ENCODE data around the gene GRM5.
"Not testable (repeated sequence)": the region's sequence is repeated elsewhere in the genome, so short reads cannot be mapped to it uniquely, and the experiment has no call there.

GRM5 gene

DNA sequence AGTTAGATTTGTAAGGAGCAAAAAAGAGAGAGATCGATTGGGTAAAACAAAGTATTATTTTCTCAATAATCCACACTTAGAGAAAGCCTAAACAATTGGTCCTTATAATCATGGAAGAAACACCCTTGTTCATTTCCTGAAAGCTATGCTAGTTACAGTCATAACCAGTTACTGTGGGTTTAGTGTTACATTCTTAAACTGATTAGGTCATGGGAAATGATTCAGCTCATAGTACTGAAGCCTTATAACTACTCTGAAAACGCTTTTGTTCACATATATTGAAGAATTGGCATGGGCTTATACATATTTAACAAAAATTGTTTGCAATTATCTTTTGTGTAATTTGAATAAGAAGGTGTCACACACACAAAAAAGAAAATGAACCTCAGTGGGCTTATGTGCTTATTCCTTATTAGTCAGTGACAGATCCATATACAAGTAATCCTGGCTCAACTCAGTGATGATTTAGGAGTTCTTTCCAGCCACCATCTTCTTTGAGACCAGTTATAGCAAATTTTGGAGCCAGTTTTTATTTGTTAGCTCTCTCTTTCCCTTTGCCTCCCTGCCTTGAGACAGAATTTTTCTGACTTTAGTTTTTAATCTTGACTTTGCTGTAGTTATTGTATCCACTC lies 529.8 kb downstream of the GRM5 start:
- peak; percentile 35 to 77 (median 58) for DNase-seq
- Histone ChIP-seq H3K9me3 (ENCODE audit: control extremely low read depth in 1 of 5, control insufficient read depth in 4 of 5, insufficient read depth in 2 of 5, low read depth in 1 of 5, low read length in 4 of 5) (no peaks in the 10 kb centered on the region), H3K36me3 (ENCODE audit: control insufficient read depth in 4 of 4, insufficient read depth in 4 of 4, low read length in 3 of 4) (no peaks in the 10 kb centered on the region), H3K27ac (ENCODE audit: insufficient read depth in 1 of 2, low read depth in 1 of 2, low read length in 2 of 2, poor library complexity in 1 of 2, severe bottlenecking in 2 of 2) (no peak overlapping the region), H3K4me1 (ENCODE audit: control extremely low read depth in 1 of 4, control insufficient read depth in 4 of 4, insufficient read depth in 4 of 4, low read length in 3 of 4) (no peaks in the 10 kb centered on the region), H3K4me3 (ENCODE audit: control insufficient read depth in 1 of 7, extremely low read depth in 1 of 7, insufficient read depth in 4 of 7, low read depth in 2 of 7, low read length in 6 of 7) (no peak overlapping the region), H3K27me3 (replicated peaks in 2 of 5; ENCODE audit: control insufficient read depth in 4 of 5, insufficient read depth in 5 of 5, low read length in 4 of 5) (no peaks in the 10 kb centered on the region)
- WGBS (ENCODE audit: insufficient coverage) = no CpG with 5 or more reads among the region's 2 CpGs
- CTCF ChIA-PET = interaction anchor here (1.2 to 4.2 kb wide), 3 partner anchors 8 to 432 kb away, joined by 3 to 22 read pairs (median 4); no protein-coding TSS in a partner anchor
- POLR2A ChIA-PET = no interaction called here

DNA sequence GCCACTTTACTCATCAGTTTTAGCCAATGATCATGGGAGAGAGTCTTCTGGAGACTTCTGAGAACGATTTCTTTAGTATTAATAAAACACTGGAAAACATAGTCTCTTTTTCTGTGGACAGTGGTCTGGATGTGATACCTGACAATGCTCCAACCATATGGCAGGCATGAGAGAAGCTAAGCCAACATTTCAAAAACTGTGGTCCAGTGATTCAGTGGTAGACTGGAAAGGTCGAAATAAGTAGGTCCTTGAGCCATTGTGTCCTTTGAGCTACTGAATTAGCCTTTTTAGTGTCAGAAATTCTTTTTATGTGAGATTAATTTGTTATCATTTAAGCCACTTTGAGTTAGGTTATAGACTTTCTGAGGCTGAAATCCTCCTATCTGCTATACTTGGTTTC lies 530.5 kb downstream of the GRM5 start:
- Histone ChIP-seq H3K27me3 (replicated peaks in 2 of 5; ENCODE audit: control insufficient read depth in 4 of 5, insufficient read depth in 5 of 5, low read length in 4 of 5) (no peaks in the 10 kb centered on the region), H3K9me3 (ENCODE audit: control extremely low read depth in 1 of 5, control insufficient read depth in 4 of 5, insufficient read depth in 2 of 5, low read depth in 1 of 5, low read length in 4 of 5) (no peaks in the 10 kb centered on the region), H3K4me1 (ENCODE audit: control extremely low read depth in 1 of 4, control insufficient read depth in 4 of 4, insufficient read depth in 4 of 4, low read length in 3 of 4) (no peaks in the 10 kb centered on the region), H3K27ac (ENCODE audit: insufficient read depth in 1 of 2, low read depth in 1 of 2, low read length in 2 of 2, poor library complexity in 1 of 2, severe bottlenecking in 2 of 2) (no peak overlapping the region), H3K36me3 (ENCODE audit: control insufficient read depth in 4 of 4, insufficient read depth in 4 of 4, low read length in 3 of 4) (no peaks in the 10 kb centered on the region), H3K4me3 (ENCODE audit: control insufficient read depth in 1 of 7, extremely low read depth in 1 of 7, insufficient read depth in 4 of 7, low read depth in 2 of 7, low read length in 6 of 7) (no peak overlapping the region)
- CTCF ChIA-PET = interaction anchor here (1.2 to 4.2 kb wide), 3 partner anchors 9 to 431 kb away, joined by 3 to 22 read pairs (median 4); no protein-coding TSS in a partner anchor
- DNase-seq = no peak
- POLR2A ChIA-PET = no interaction called here
- 100% methylated on average over 1 of the region's 2 CpGs for WGBS (ENCODE audit: insufficient coverage)

DNA sequence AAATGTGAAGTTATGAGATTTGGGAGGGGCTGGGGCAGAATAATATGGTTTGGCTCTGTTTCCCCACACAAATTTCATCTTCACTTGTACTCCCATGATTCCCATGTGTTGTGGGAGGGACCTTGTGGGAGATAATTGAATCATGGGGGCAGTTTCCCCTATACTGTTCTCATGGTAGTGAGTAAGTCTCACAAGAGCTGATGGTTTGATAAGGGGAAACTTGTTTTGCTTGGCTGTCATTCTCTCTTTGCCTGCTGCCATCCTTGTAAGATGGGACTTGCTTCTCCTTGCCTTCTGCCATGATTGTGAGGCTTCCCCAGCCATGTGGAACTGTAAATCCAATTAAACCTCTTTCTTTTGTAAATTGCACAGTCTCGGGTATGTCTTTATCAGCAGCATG lies 531.1 kb downstream of the GRM5 start:
- POLR2A ChIA-PET; H3K27ac ChIP-seq (ENCODE audit: insufficient read depth in 1 of 2, low read depth in 1 of 2, low read length in 2 of 2, poor library complexity in 1 of 2, severe bottlenecking in 2 of 2): not testable (repeated sequence)
- no CpG with 5 or more reads among the region's 1 CpG for WGBS (ENCODE audit: insufficient coverage)

GRCh38 chr11:88534185-88534584 lies 531.6 kb downstream of the GRM5 start:
- no peaks in the 10 kb centered on the region for H3K4me1 ChIP-seq (ENCODE audit: control extremely low read depth in 1 of 4, control insufficient read depth in 4 of 4, insufficient read depth in 4 of 4, low read length in 3 of 4)
- ChIA-PET POLR2A (no interaction called here), CTCF (no interaction called here)
- DNase-seq = no peak
- 100% methylated on average over 5 of the region's 5 CpGs for WGBS (ENCODE audit: insufficient coverage)
- no peaks in the 10 kb centered on the region for H3K36me3 ChIP-seq (ENCODE audit: control insufficient read depth in 4 of 4, insufficient read depth in 4 of 4, low read length in 3 of 4)
- no peak overlapping the region for H3K4me3 ChIP-seq (ENCODE audit: control insufficient read depth in 1 of 7, extremely low read depth in 1 of 7, insufficient read depth in 4 of 7, low read depth in 2 of 7, low read length in 6 of 7)
- no peaks in the 10 kb centered on the region for H3K27me3 ChIP-seq (replicated peaks in 2 of 5; ENCODE audit: control insufficient read depth in 4 of 5, insufficient read depth in 5 of 5, low read length in 4 of 5)
- no peak overlapping the region for H3K27ac ChIP-seq (ENCODE audit: insufficient read depth in 1 of 2, low read depth in 1 of 2, low read length in 2 of 2, poor library complexity in 1 of 2, severe bottlenecking in 2 of 2)
- no peaks in the 10 kb centered on the region for H3K9me3 ChIP-seq (ENCODE audit: control extremely low read depth in 1 of 5, control insufficient read depth in 4 of 5, insufficient read depth in 2 of 5, low read depth in 1 of 5, low read length in 4 of 5)

More for the DNA sequence above, 531.1 kb downstream of the GRM5 start:
- not testable (repeated sequence) for H3K4me3 ChIP-seq (ENCODE audit: control insufficient read depth in 1 of 7, extremely low read depth in 1 of 7, insufficient read depth in 4 of 7, low read depth in 2 of 7, low read length in 6 of 7); H3K27me3 ChIP-seq (replicated peaks in 2 of 5; ENCODE audit: control insufficient read depth in 4 of 5, insufficient read depth in 5 of 5, low read length in 4 of 5); H3K36me3 ChIP-seq (ENCODE audit: control insufficient read depth in 4 of 4, insufficient read depth in 4 of 4, low read length in 3 of 4); H3K4me1 ChIP-seq (ENCODE audit: control extremely low read depth in 1 of 4, control insufficient read depth in 4 of 4, insufficient read depth in 4 of 4, low read length in 3 of 4); H3K9me3 ChIP-seq (ENCODE audit: control extremely low read depth in 1 of 5, control insufficient read depth in 4 of 5, insufficient read depth in 2 of 5, low read depth in 1 of 5, low read length in 4 of 5); DNase-seq
- CTCF ChIA-PET = interaction anchor here (1.2 kb wide), 1 partner anchor 9 kb away, joined by 4 read pairs; no protein-coding TSS in a partner anchor

- H3K4me3 ChIP-seq (ENCODE audit: control insufficient read depth in 1 of 7, extremely low read depth in 1 of 7, insufficient read depth in 4 of 7, low read depth in 2 of 7, low read length in 6 of 7) = no peak overlapping the region
- ChIA-PET CTCF (no interaction called here), POLR2A (no interaction called here)
- no peaks in the 10 kb centered on the region for H3K27me3 ChIP-seq (replicated peaks in 2 of 5; ENCODE audit: control insufficient read depth in 4 of 5, insufficient read depth in 5 of 5, low read length in 4 of 5)
- H3K9me3 ChIP-seq (ENCODE audit: control extremely low read depth in 1 of 5, control insufficient read depth in 4 of 5, insufficient read depth in 2 of 5, low read depth in 1 of 5, low read length in 4 of 5) = no peaks in the 10 kb centered on the region
- 100% methylated on average over 1 of the region's 1 CpG for WGBS (ENCODE audit: insufficient coverage)
- no peak for DNase-seq
- no peaks in the 10 kb centered on the region for H3K4me1 ChIP-seq (ENCODE audit: control extremely low read depth in 1 of 4, control insufficient read depth in 4 of 4, insufficient read depth in 4 of 4, low read length in 3 of 4)
- no peak overlapping the region for H3K27ac ChIP-seq (ENCODE audit: insufficient read depth in 1 of 2, low read depth in 1 of 2, low read length in 2 of 2, poor library complexity in 1 of 2, severe bottlenecking in 2 of 2)
- no peaks in the 10 kb centered on the region for H3K36me3 ChIP-seq (ENCODE audit: control insufficient read depth in 4 of 4, insufficient read depth in 4 of 4, low read length in 3 of 4)
Observed at GRCh38 chr11:88533001-88533400, 532.8 kb downstream of the GRM5 start.

DNA sequence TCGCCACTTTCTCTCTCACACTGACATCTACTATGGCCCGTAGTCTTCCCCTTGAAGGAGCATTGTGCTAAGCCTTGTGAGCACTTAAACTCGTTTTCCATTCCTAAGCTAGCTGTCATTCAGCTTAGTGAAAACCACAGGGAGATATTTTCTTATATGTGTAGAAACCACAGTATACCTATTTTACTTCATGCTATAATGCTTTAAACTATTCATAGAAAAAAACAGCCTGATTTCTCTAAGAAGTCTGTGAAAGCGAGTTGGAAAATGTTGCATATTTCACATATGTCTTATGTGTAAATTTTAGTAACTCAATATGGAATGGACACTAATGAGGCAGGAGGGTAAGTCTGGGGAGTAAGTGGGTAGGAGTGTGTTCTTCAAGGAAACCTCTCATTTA lies 534.0 kb downstream of the GRM5 start:
- H3K4me3 ChIP-seq (ENCODE audit: control insufficient read depth in 1 of 7, extremely low read depth in 1 of 7, insufficient read depth in 4 of 7, low read depth in 2 of 7, low read length in 6 of 7) = no peak overlapping the region
- no peaks in the 10 kb centered on the region for H3K4me1 ChIP-seq (ENCODE audit: control extremely low read depth in 1 of 4, control insufficient read depth in 4 of 4, insufficient read depth in 4 of 4, low read length in 3 of 4)
- ChIA-PET POLR2A (no interaction called here), CTCF (interaction anchor here (0.6 kb wide), 1 partner anchor 21 kb away, joined by 3 read pairs; no protein-coding TSS in a partner anchor)
- H3K36me3 ChIP-seq (ENCODE audit: control insufficient read depth in 4 of 4, insufficient read depth in 4 of 4, low read length in 3 of 4) = no peaks in the 10 kb centered on the region
- H3K27me3 ChIP-seq (replicated peaks in 2 of 5; ENCODE audit: control insufficient read depth in 4 of 5, insufficient read depth in 5 of 5, low read length in 4 of 5) = no peaks in the 10 kb centered on the region
- no peak overlapping the region for H3K27ac ChIP-seq (ENCODE audit: insufficient read depth in 1 of 2, low read depth in 1 of 2, low read length in 2 of 2, poor library complexity in 1 of 2, severe bottlenecking in 2 of 2)
- no peaks in the 10 kb centered on the region for H3K9me3 ChIP-seq (ENCODE audit: control extremely low read depth in 1 of 5, control insufficient read depth in 4 of 5, insufficient read depth in 2 of 5, low read depth in 1 of 5, low read length in 4 of 5)
- WGBS (ENCODE audit: insufficient coverage) = 100% methylated on average over 3 of the region's 4 CpGs
- DNase-seq = no peak

DNA sequence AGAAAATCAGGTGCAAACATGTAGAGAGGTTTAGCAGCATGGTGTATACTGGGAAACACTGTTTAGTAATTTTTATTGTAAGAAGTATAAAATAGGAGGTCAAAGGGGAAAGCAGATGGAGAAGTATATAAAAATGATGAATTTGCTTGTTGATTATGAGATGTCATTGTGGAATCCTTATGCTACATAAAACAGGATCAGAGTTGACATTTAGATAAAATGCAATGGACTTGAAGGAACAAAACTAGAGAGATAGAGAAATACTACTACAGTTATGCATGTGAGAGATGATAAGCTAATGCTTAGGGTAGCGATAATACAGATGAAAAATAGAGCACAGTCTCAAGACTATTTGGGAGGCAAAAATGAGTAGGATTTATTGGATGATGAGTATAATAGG lies 536.4 kb downstream of the GRM5 start:
- Histone ChIP-seq H3K27me3 (replicated peaks in 2 of 5; ENCODE audit: control insufficient read depth in 4 of 5, insufficient read depth in 5 of 5, low read length in 4 of 5) (no peaks in the 10 kb centered on the region), H3K9me3 (ENCODE audit: control extremely low read depth in 1 of 5, control insufficient read depth in 4 of 5, insufficient read depth in 2 of 5, low read depth in 1 of 5, low read length in 4 of 5) (no peaks in the 10 kb centered on the region), H3K4me1 (ENCODE audit: control extremely low read depth in 1 of 4, control insufficient read depth in 4 of 4, insufficient read depth in 4 of 4, low read length in 3 of 4) (no peaks in the 10 kb centered on the region), H3K27ac (ENCODE audit: insufficient read depth in 1 of 2, low read depth in 1 of 2, low read length in 2 of 2, poor library complexity in 1 of 2, severe bottlenecking in 2 of 2) (no peak overlapping the region), H3K36me3 (ENCODE audit: control insufficient read depth in 4 of 4, insufficient read depth in 4 of 4, low read length in 3 of 4) (no peaks in the 10 kb centered on the region), H3K4me3 (ENCODE audit: control insufficient read depth in 1 of 7, extremely low read depth in 1 of 7, insufficient read depth in 4 of 7, low read depth in 2 of 7, low read length in 6 of 7) (no peak overlapping the region)
- ChIA-PET POLR2A (no interaction called here), CTCF (interaction anchor here (1.1 kb wide), 1 partner anchor 8 kb away, joined by 3 read pairs; no protein-coding TSS in a partner anchor)
- no peak for DNase-seq
- 100% methylated on average over 1 of the region's 1 CpG for WGBS (ENCODE audit: insufficient coverage)

All from common myeloid progenitor, CD34-positive (primary cell).